Fibroblast of lung (primary cell): ENCODE data around the gene SHROOM3.

Experiments
- CTCF ChIP-seq, 2 donors: IDR thresholded peaks in 1 of 2; conservative IDR thresholded peaks in 1 of 2; 1 replicate in 1 of 2; 2 replicates in 1 of 2; pipeline ENCODE4 v1.5.1; 2011 to 2012; ENCODE audit warnings: low read length in 2 of 2, control low read depth in 1 of 2, inconsistent platforms in 1 of 2, low read depth in 1 of 2, mild to moderate bottlenecking in 1 of 2
- EZH2 ChIP-seq: IDR thresholded peaks from 2 replicates; pipeline ENCODE4 v1.5.1; 2012; ENCODE audit warnings: low read length, control low read depth, mild to moderate bottlenecking; ENCODE audit errors: missing control alignments

GRCh38 chr4:76488888-76489685, 54.1 kb downstream of the SHROOM3 start:
- TF ChIP-seq EZH2 (no peak), CTCF (conservative IDR thresholded peaks at IDR 0.05 in 1 of 2, IDR thresholded peaks at IDR 0.05 in 1 of 2; ENCODE audit: low read depth in 1 of 2, low read length in 2 of 2) (no peak)
